CD1c-positive myeloid dendritic cell (primary cell): Measurements from ENCODE around the gene TNKS2.
"Not testable (repeated sequence)": the region's sequence is repeated elsewhere in the genome, so short reads cannot be mapped to it uniquely, and the experiment has no call there.

Source experiments
- DNase-seq: peaks from one replicate; pipeline ENCODE4 v3.0.0-alpha.2; 2016; ENCODE audit errors: extremely low spot score

The TNKS2 gene

DNA sequence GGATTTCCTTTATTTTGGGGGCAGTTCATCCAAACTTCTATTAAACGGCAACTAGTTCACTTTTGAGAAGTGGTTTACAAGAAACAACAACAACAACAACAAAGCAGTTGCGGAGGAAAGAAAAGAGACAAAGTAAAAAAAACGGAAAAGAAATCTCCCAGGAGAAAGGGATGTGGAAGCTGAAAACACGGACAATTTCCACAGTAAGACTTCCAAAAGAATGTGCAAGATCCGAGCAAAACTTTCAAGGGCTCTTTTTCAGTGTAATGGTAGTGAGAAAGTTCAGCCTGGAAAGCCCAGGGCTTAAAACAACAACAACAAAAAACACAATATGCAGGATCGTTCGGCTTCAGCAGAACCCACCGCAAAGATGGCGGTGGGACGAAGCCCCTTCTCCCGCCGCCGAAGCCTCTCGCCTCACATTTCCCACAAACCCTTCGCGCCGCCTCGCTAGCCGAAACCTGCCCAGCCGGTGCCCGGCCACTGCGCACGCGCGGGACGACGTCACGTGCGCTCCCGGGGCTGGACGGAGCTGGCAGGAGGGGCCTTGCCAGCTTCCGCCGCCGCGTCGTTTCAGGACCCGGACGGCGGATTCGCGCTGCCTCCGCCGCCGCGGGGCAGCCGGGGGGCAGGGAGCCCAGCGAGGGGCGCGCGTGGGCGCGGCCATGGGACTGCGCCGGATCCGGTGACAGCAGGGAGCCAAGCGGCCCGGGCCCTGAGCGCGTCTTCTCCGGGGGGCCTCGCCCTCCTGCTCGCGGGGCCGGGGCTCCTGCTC, at the start of gene TNKS2:
Gene TNKS2 (plus strand): TSS at position 553 of the 775 bp plus-strand sequence. CDS start 265 bp downstream, outside the sequence.
- DNase-seq, result peak; percentile 98

DNA sequence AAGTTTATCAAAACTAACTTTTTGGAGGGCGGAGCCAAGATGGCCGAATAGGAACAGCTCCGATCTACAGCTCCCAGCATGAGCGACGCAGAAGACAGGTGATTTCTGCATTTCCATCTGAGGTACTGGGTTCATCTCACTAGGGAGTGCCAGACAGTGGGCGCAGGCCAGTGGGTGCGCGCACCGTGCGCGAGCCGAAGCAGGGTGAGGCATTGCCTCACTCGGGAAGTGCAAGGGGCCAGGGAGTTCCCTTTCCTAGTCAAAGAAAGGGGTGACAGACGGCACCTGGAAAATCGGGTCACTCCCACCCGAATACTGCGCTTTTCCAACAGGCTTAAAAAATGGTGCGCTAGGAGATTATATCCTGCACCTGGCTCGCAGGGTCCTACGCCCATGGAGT, 48.6 kb upstream of the TNKS2 start:
- DNase-seq, result not testable (repeated sequence)

DNA sequence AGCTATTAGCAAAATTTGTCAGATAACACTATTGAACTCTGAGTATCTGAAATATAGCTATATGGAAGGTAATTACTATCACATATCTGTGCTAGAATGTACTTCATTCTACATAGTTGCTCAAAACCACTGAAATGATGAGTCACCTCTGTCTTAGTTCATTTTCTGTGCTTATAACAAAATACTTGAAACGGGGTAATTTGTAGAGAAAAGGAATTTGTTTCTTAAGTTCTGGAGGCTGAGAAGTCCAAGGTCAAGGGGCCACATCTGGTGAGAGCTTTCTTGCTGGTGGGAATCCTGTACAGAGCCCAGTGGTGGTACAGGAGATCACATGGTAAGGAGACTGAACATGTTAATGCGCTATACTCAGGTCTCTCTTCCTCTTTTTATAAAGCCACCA, 41.9 kb upstream of the TNKS2 start:
- no peak for DNase-seq

DNA sequence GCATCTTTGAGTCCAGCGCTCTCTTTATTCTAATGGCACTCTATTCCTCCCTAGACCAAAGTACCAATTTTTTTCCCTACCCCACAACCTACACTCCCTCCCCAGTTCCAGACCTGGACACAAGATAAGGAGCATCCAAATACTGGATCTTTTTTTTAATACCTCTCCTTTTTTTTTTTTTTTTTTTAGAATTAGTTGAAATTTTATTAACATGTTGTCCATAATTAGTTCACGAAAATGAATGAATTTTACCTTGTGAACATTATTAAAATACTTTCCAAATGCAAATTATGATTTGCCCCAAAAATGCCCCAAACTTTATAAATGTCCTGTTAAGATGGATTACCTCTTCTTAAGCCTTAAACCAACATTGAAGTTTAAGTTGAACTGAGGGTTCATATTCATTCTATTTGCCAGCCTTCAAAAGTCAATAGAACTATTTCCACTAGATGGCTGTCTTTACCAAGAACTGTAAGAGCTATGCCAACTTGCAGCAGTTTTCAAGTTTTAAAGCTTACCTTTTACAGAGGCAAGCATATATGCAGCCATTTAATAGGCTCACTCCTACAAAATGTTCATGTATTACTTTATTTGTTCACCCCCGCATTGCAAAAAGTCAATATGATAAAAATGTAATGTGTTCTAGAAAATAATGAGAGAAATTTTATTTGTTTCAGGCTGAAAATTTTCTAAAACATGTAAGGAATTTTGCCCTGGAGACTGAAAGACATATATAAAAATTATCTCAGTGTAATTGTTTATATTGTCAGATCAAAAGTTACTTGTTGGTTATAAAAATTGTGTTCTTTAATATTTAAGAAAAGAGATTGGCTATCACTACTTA, 39.7 kb upstream of the TNKS2 start:
- peak; percentile 57 for DNase-seq

DNA sequence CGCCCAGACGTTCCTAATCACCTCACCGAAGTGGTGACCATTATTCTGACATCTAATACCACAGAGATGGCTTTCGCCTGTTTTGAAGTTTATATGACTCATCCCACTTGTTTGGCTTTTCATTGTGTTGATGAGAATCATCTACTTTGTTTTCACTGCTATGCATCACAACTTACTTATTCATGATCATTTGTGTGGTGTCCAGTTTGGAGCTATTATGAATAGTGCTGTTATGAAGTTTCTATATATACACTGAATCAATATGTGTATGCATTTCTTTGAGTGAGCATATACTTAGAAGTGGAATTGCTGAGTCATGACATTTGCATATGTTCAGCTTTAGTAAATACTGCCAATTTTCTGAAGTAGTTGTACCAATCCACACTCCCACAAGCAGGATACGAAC, 38.6 kb upstream of the TNKS2 start:
- no peak for DNase-seq

DNA sequence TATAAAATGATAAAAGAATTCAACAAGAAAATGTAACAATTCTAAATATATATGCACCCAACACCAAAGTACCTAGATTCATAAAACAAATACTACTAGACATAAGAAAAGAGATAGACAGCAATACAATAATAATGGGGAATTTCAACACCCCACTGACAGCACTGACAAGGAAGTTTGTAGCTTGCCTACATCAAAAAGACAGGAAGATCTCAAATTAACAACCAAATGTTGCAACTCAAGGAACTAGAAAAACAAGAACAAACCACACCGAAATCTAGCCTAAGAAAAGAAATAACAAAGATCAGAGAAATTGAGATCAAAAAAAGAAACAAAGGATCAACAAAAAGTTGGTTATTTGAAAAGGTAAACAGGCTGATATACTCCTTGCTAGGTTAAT, 36.5 kb upstream of the TNKS2 start:
- DNase-seq, result no peak

DNA sequence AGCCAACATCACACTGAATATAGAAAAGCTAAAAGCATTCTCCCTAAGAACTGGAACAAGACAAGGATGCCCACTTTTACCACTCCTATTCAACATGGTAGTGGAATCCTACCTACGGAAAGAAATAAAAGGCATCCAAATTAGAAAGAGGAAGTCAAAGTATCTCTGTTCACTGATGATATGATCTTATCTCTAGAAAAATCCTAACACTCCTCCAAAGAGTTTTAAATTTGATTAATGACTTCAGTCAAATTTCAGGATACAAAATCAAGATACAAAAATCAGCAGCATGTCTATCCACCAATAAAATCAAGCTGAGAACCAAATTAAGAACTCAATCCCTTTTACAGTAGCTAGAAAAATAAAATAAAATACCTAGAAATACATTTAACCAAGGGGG, 35.3 kb upstream of the TNKS2 start:
- DNase-seq, result no peak

DNA sequence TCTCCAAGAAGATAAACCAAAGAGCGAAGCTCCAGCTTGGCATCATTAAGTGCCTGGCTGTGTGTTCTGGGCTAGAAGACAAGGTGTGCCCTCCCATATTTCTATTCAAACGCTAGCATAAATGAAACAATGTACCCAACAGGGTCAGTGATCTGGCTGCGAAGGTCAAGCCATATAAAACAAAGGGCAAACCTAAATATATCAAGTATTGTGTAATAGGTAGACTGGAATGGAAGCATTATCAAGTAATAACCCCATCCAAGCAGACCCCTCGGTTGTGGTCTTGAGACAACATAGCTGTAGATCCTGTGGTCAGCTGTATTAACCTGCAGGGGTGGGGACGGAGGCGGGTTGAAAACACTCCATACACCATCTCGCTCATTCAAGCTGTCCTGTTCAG, 31.6 kb upstream of the TNKS2 start:
- DNase-seq, result no peak

DNA sequence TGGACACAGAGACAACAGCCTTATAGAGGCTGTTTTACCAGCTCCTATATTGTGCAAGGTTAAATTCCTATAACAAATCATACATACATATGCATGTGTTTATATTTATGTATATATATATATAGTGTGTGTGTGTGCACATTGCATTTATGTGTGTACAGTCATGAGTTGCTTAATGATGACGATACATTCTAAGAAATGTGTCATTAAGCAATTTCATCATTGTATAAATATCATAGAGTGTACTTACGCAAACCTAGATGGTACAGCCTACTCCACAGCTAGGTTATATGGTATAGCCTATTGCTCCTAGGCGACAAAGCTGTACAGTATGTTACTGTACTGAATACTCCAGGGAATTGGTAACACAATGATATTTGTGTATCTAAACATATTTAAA, 30.1 kb upstream of the TNKS2 start:
- no peak for DNase-seq

DNA sequence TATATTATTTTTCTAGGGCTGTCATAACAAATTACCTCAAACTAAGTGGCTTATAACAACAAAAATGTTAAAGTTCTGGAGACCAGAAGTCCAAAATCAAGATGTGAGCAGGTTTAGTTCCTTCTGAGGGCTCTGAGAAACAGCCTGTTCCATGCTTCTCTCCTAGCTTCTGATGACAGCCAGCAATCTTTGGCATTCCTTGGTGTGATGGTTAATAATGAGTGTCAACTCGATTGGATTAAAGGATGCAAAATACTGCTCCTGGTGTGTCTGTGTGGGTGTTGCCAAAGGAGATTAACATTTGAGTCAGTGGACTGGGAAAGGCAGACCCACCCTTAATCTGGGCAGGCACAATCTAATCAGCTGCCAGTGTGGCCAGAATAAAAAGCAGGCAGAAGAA, 26.3 kb upstream of the TNKS2 start:
- DNase-seq, result no peak

DNA sequence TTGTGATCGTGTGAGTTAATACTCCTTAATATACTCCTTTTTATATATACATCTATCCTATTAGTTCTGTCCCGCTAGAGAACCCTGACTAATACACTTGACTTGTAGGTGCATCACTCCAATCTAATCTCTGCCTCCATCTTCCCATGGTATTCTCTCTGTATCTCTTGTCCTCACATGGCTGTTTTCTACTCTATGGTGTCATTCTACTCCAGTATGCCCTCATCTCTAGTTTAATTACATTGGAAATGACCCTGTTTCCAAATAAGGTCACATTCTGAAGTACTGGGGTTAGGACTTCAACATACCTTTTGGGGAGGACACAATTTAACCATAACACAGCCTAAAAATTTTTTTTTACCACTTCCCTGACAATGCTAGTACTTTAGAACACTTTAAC, 25.8 kb upstream of the TNKS2 start:
- no peak for DNase-seq

DNA sequence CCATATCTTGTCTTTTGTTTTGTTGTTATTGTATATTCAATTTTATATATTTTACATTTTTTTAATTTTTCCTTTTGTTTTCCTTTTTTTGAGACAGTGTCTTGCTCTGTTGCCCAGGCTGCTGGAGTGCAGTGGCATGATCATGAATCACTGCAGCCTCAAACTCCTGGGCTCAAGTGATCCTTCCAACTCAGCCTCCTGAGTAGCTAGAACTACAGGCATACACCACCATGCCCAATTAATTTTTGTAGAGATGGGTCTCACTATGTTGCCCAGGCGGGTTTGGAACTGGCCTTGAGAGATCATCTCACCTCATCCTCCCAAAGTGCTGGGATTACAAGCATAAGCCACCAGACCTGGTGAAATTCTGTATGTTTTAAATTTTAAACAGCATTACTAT, 25.4 kb upstream of the TNKS2 start:
- DNase-seq, result no peak

DNA sequence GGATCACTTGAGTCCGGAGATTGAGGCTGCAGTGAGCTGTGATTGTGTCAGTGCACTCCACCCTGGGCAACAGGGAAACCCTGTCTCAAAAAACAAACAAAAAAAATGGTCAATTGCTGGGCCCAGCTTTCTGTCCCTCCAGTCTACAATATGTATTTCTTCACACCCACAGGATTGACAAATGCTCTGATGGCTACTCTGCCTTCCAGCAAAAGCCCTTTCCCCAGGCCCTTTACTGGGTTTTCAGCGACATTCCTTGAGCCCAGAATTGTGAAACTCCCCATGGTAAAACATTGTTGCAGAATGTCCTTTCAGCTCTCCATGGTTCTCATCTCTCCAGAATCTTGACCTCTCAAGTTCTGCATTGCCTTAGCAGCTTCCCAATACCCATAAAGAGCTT, 23.7 kb upstream of the TNKS2 start:
- DNase-seq, result no peak

DNA sequence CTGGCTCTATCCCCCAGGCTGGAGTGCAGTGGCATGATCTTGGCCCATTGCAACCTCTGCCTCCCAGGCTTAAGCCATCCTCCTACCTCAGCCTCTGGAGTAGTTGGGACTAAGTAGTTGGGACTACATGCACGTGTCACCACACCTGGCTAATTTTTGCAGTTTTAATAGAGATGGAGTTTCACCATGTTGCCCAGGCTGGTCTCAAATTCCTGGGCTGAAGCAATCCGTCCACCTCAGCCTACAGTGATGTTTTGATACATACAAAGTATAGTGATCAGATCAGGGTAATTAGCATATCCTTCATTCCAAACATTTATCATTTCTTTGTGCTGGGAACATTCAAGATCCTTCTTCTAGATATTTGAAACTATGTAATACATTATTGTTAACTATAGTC, 22.5 kb upstream of the TNKS2 start:
- DNase-seq, result no peak

DNA sequence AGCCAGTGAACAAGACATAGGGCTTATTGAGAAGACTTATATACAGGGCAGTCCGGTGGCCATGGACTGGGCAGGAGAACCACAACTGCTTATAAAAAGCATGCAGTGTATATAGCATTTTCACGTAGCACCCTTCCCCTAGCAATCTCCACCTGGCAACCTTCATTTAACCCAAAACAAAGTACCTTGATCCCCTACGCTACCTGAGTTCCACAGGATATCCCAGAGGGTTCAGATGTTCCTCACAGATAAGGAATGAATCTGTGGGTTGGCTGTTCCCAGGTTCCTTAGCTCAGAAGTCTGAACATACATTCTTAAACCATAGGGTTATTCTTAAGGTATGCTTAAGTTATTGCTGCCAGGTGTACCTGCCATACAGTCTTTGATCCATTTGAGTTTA, 22.0 kb upstream of the TNKS2 start:
- DNase-seq, result no peak

DNA sequence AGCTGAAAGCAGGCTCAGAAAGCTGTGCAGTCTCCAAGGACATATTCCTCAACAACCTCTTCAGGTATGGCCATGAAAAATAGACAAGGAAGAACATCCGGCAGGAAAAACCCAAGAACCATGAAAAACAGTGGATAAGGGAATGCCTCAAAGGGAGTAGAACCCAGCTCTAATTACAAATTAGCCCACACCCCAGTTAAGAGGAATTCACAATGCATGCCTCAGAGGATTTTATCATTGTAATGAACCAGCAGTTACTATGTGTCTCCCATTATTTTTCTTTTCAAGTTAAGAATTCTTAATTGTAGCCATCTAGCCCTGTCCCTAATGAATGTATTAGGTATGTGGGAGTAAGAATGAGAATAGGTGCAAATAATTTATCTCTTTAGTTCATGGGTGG, 19.7 kb upstream of the TNKS2 start:
- DNase-seq, result no peak

DNA sequence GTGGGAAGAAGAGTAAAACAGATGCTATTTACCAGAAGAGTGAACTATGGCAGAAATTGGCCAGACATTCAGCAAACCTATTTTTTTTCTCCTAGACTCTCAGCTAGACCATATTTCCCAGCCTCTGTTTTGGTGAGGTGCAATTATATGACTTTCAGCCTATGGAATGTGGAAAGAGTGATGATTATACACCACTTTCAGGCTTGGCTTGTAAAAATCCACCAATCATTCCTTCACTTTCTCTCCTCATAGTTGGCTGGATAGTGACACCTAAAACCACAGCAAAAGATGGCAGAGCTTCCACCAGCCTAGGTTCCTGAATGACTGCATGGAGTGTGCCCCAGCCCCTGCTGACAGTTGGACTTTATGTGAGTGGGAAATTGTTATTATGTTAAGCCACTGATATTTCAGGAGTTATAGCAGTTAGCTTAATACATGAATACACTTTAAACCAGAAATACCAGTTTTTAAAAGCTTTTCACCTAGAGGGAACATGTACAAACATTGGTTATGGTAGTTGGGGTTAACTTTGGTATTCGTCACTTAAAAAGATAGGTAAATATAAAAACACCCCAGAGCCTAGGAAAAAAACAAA, 19.1 kb upstream of the TNKS2 start:
- no peak for DNase-seq

DNA sequence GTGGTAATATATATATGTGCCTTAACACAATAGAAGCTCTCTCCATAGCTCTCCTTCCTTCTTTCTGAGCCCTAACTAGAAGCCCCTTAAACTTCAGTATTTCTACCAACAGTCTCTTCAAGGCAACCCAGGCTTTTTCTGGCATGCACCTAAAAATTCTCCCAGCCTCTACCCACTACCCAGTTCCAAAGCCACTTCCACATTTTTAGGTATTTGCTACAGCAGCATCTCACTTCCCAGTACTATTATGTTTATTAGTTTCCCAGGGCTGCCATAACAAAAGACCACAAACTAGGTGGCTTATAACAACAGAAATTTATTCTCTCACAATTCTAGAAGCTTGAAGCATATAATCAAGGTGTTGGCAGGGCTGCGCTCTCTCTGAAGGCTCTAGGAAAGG, 15.7 kb upstream of the TNKS2 start:
- no peak for DNase-seq

DNA sequence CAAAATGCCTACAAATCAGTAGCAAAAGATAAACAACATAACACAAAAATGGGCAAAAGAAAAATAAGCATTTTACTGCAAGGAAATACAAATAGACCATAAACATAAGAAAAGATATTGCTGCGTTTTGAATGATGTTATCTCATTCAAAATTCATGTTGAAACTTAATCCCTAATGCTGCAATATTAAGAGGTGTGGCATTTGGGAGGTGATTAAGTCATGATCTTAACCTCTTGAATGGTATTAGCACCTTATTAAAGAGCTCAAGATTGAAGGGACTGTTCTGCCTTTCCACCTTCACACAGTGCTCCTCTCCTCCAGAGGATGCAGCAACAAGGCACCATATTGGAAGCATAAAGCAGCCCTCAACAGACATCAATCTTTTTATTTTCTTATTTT, 12.4 kb upstream of the TNKS2 start:
- no peak for DNase-seq

DNA sequence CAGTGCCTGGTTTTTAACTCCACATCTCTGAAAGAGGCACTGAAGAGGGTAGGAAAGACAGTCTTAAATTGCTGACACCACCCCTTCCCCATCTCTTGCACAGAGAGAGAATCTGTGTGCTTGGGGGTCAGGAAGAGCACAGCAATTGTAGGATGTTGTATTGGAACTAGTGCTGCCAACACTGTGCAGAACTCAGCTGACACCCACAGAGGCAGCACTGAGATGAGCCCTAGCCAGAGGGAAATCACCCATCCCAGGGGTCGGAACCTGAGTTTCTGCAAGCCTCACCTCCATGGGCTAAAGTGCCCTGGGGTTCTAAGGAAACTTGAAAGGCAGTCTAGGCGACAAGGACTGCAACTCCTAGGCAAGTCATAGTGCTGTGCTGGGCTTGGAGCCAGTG, 11.0 kb upstream of the TNKS2 start:
- no peak for DNase-seq

DNA sequence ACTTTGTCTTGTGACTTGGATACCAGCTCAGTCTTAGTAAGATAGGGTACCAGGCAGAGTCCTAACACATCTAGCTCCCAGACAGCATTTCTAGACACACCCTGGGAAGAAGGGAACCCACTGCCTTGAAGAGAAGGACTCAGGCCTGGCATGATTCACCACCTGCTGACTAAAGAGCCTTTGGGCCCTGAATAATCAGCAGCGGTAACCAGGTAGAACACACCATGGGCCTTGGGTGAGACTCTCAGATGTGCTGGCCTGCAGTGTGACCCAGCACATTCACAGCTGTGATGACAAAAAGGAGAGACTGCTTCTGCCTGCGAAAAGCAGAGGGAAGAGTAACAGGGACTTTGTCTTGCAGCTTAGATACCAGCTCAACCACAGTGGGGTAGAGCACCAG, 10.4 kb upstream of the TNKS2 start:
- DNase-seq, result no peak

DNA sequence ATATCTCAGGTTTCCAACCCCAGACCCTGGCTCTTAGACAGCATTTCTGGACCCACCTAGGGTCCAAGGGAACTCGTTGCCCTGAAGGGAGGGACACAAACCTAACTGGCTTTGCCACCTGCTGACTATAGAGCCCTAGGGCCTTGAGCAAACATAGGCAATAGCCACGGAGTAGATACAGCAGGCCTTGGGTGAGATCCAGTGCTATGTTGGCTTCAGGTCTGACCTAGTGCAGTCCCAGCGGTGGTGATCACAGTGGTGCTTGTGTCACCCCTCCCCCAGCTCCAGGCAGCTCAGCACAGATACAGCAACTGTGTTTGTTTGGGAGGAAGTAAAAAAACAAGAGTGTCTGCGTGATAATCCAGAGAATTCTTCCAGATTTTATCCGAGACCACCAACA, 9.7 kb upstream of the TNKS2 start:
- no peak for DNase-seq
